Astrocyte (in vitro differentiated cells and primary cell): Measurements from ENCODE around the gene CD244. TPM values are rescaled to one million over a fixed set of nuclear protein-coding genes. Genes with fewer than 3 reads are reported as not detected.
A peak's percentile ranks its signal among the peaks of the same experiment; 100 is the strongest.
"Not testable (repeated sequence)": the region's sequence is repeated elsewhere in the genome, so short reads cannot be mapped to it uniquely, and the experiment has no call there.

ENCODE experiments used
- DNase-seq: peaks from one replicate; pipeline ENCODE4 v3.0.0-alpha.2; 2010; ENCODE audit warnings: low read depth
- FAIRE-seq: peaks from 2 replicates; lab custom pipeline; 2011; peaks lifted over from hg19 to GRCh38; lab: Jason Lieb, UNC
- H2AFZ ChIP-seq: 2 replicates; pipeline ENCODE4 v1.6.0; 2012; ENCODE audit warnings: low read depth, low read length, inconsistent platforms
- H3K27ac ChIP-seq: 2 replicates; pipeline ENCODE4 v1.5.1; 2011; ENCODE audit warnings: low read depth, low read length, inconsistent platforms
- H3K27me3 ChIP-seq: 2 replicates; pipeline ENCODE4 v1.6.0; 2011; ENCODE audit warnings: low read length, inconsistent platforms; ENCODE audit not compliant: insufficient read depth
- H3K36me3 ChIP-seq: 2 replicates; pipeline ENCODE4 v1.5.1; 2011; ENCODE audit warnings: low read length, inconsistent platforms; ENCODE audit not compliant: insufficient read depth
- H3K4me1 ChIP-seq: 2 replicates; pipeline ENCODE4 v1.5.1; 2011; ENCODE audit warnings: low read length, inconsistent platforms; ENCODE audit not compliant: insufficient read depth
- H3K4me2 ChIP-seq: 2 replicates; pipeline ENCODE4 v1.6.0; 2012; ENCODE audit warnings: low read length, inconsistent platforms
- H3K4me3 ChIP-seq: 2 replicates; pipeline ENCODE4 v1.5.1; 2011; ENCODE audit warnings: low read depth, mild to moderate bottlenecking, low read length, inconsistent platforms; ENCODE audit not compliant: insufficient read depth
- H3K79me2 ChIP-seq: 2 replicates; pipeline ENCODE4 v1.6.0; 2012; ENCODE audit warnings: mild to moderate bottlenecking, low read length, inconsistent platforms; ENCODE audit not compliant: insufficient read depth
- H3K9ac ChIP-seq: 2 replicates; pipeline ENCODE4 v1.6.0; 2012; ENCODE audit warnings: mild to moderate bottlenecking, low read length, inconsistent platforms
- H3K9me3 ChIP-seq: 2 replicates; pipeline ENCODE4 v1.5.1; 2012; ENCODE audit warnings: low read depth, mild to moderate bottlenecking, low read length, inconsistent platforms; ENCODE audit not compliant: insufficient read depth
- H4K20me1 ChIP-seq: 2 replicates; pipeline ENCODE4 v1.6.0; 2012; ENCODE audit warnings: low read length, inconsistent platforms; ENCODE audit not compliant: insufficient read depth
- H3K27ac Mint-ChIP-seq: one replicate; pipeline ENCODE4 v1.8.0; 2021; ENCODE audit warnings: mild to moderate bottlenecking, mixed read lengths; ENCODE audit not compliant: unreplicated experiment
- H3K27me3 Mint-ChIP-seq: one replicate; pipeline ENCODE4 v1.8.0; 2021; ENCODE audit warnings: low read depth, mixed read lengths; ENCODE audit not compliant: unreplicated experiment
- H3K36me3 Mint-ChIP-seq: one replicate; pipeline ENCODE4 v1.8.0; 2021; ENCODE audit warnings: low read depth, mixed read lengths; ENCODE audit not compliant: unreplicated experiment
- H3K4me1 Mint-ChIP-seq: one replicate; pipeline ENCODE4 v1.8.0; 2021; ENCODE audit warnings: low read depth, mixed read lengths; ENCODE audit not compliant: unreplicated experiment
- H3K4me3 Mint-ChIP-seq: one replicate; pipeline ENCODE4 v1.8.0; 2021; ENCODE audit warnings: mild to moderate bottlenecking, moderate library complexity, mixed read lengths; ENCODE audit not compliant: unreplicated experiment
- H3K9me3 Mint-ChIP-seq: one replicate; pipeline ENCODE4 v1.8.0; 2021; ENCODE audit warnings: mild to moderate bottlenecking, mixed read lengths; ENCODE audit not compliant: unreplicated experiment
- EZH2 ChIP-seq: IDR thresholded peaks from 2 replicates; pipeline ENCODE4 v1.6.1; 2012; ENCODE audit warnings: mild to moderate bottlenecking, low read length, inconsistent platforms; ENCODE audit not compliant: insufficient read depth
- total RNA-seq: library from RNA; stranded (reverse); gene quantifications from 2 replicates; pipeline ENCODE4 v1.2.1, GENCODE V29; 2021
- TF ChIP-seq, protein P1 (sequence below): IDR thresholded peaks from 2 replicates; pipeline ENCODE4 v1.5.1; 2011; ENCODE audit warnings: low read depth, mild to moderate bottlenecking, inconsistent platforms, low read length, moderate library complexity; ENCODE audit not compliant: insufficient read depth

The CD244 gene
- total RNA-seq, 1 donor from 2014 or later: not detected

DNA sequence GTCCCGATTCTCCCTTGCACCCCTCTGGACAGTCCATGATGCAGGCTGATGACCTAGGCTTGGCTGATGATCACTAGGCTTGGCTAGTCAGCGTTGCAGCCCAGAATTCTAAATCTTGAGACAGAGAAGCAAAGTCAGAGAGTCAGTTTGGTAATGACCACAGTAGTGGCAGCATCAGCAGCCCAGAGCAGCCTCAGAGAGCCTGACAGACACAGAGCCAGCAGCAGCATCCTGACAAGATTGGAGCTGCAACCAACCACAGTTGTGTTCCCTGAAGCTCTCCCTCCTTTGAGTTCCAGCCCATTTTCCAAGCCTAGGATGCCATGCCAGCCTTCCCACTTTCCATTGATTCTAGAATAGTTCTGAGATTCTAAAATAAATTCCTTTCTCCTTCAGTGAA lies 39.1 kb upstream of the CD244 start:
- no peak overlapping the region for H3K4me3 ChIP-seq
- no peaks in the 10 kb centered on the region for H3K4me1 Mint-ChIP-seq
- H3K4me2 ChIP-seq: no peak overlapping the region
- FAIRE-seq (no peak), DNase-seq (no peak)
- H3K9me3 ChIP-seq: no peaks in the 10 kb centered on the region
- TF ChIP-seq, protein P1, sequence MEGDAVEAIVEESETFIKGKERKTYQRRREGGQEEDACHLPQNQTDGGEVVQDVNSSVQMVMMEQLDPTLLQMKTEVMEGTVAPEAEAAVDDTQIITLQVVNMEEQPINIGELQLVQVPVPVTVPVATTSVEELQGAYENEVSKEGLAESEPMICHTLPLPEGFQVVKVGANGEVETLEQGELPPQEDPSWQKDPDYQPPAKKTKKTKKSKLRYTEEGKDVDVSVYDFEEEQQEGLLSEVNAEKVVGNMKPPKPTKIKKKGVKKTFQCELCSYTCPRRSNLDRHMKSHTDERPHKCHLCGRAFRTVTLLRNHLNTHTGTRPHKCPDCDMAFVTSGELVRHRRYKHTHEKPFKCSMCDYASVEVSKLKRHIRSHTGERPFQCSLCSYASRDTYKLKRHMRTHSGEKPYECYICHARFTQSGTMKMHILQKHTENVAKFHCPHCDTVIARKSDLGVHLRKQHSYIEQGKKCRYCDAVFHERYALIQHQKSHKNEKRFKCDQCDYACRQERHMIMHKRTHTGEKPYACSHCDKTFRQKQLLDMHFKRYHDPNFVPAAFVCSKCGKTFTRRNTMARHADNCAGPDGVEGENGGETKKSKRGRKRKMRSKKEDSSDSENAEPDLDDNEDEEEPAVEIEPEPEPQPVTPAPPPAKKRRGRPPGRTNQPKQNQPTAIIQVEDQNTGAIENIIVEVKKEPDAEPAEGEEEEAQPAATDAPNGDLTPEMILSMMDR: no peak
- TF ChIP-seq EZH2: no peak
- H3K4me1 ChIP-seq: no peaks in the 10 kb centered on the region
- H4K20me1 ChIP-seq: no peaks in the 10 kb centered on the region
- H3K4me3 Mint-ChIP-seq: no peak overlapping the region
- no peak overlapping the region for H3K27ac Mint-ChIP-seq
- no peak overlapping the region for H3K9ac ChIP-seq
- no peaks in the 10 kb centered on the region for H3K36me3 ChIP-seq
- H2AFZ ChIP-seq: no peak overlapping the region
- no peaks in the 10 kb centered on the region for H3K9me3 Mint-ChIP-seq
- no peak overlapping the region for H3K27ac ChIP-seq
- H3K27me3 ChIP-seq: no peaks in the 10 kb centered on the region
- H3K27me3 Mint-ChIP-seq: peaks cover 27% of the 10 kb centered on the region
- H3K36me3 Mint-ChIP-seq: no peaks in the 10 kb centered on the region
- H3K79me2 ChIP-seq: no peaks in the 10 kb centered on the region

- not testable (repeated sequence) for H4K20me1 ChIP-seq, H3K4me1 ChIP-seq, DNase-seq, H3K27ac ChIP-seq, H3K4me3 ChIP-seq, H2AFZ ChIP-seq, H3K27me3 ChIP-seq, H3K4me1 Mint-ChIP-seq, H3K9me3 Mint-ChIP-seq, FAIRE-seq, H3K4me3 Mint-ChIP-seq, H3K4me2 ChIP-seq, H3K9me3 ChIP-seq, H3K36me3 ChIP-seq, H3K27ac Mint-ChIP-seq, H3K9ac ChIP-seq, H3K79me2 ChIP-seq, H3K36me3 Mint-ChIP-seq
- H3K27me3 Mint-ChIP-seq: peaks cover 27% of the 10 kb centered on the region
Measured at GRCh38 chr1:160900683-160901082, 38.0 kb upstream of the CD244 start.

DNA sequence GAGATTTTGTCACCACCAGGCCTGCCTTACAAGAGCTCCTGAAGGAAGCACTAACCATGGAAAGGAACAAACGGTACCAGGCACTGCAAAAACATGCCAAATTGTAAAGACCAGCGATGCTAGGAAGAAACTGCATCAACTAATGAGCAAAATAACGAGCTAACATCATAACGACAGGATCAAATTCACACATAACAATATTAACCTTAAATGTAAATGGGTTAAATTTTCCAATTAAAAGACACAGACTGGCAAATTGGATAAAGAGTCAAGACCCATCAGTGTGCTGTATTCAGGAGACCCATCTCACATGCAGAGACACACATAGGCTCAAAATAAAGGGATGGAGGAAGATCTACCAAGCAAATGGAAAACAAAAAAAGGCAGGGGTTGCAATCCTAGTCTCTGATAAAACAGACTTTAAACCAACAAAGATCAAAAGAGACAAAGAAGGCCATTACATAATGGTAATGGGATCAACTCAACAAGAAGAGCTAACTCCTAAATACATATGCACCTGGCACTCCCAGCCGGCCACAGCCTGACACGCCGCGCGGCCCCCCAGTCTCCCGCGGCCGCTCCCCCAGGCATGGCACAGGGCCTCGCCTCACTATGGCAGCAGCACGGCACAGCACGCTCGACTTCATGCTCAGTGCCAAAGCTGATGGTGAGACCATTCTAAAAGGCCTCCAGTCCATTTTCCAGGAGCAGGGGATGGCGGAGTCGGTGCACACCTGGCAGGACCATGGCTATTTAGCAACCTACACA lies 31.9 kb upstream of the CD244 start:
- FAIRE-seq, H3K9me3 Mint-ChIP-seq, H3K27ac Mint-ChIP-seq: not testable (repeated sequence)

More for the DNA sequence above, 31.9 kb upstream of the CD244 start:
- Mint-ChIP-seq H3K27me3 (peaks cover 25% of the 10 kb centered on the region), H3K4me3 (peak overlapping the region; percentile 13)
- not testable (repeated sequence) for H3K4me3 ChIP-seq, H2AFZ ChIP-seq, H3K79me2 ChIP-seq, H3K9ac ChIP-seq, H3K27me3 ChIP-seq, H3K36me3 ChIP-seq, DNase-seq, H3K4me2 ChIP-seq, H3K36me3 Mint-ChIP-seq, H3K4me1 ChIP-seq, H3K27ac ChIP-seq, H3K9me3 ChIP-seq, H4K20me1 ChIP-seq, H3K4me1 Mint-ChIP-seq
